OCI-LY1 (cell line): ENCODE measurements around the gene PRR36.

Experiments used
- EZH2 ChIP-seq: fragments of 200-600 bp; sonication (generic), shearing (Covaris generic); IDR thresholded peaks from 2 replicates; pipeline ENCODE4 v1.8.0; 2017; ENCODE audit warnings: borderline replicate concordance, mixed run types, mild to moderate bottlenecking, antibody characterized with exemption, low read length, moderate library complexity, mixed read lengths
- TF ChIP-seq, protein P1 (sequence below): fragments of 200-600 bp; sonication (generic), shearing (Covaris generic); IDR thresholded peaks from 2 replicates; pipeline ENCODE4 v1.5.1; 2017; ENCODE audit warnings: mild to moderate bottlenecking, antibody characterized with exemption, low read length, moderate library complexity, mixed read lengths

DNA sequence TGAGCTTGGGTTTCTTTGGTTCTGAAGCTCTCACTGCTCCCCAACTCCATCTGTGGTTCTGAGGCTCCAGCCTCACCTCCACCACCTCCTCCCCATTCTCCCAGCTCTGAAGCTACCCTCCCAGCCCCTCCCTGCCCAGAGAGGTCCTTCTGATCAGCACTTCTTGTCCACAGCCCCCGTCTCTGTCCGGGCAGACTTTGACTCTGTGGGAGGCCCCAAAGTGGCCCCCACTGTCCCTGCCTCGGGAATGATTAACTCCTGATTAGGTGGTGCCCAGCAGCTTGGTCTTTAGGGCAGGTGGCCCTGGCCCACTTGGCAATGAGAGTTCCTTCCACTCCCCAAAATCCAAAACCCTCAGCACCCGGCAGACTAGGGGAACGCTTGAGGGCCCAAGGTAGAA lies 29.8 kb downstream of the PRR36 start:
- TF ChIP-seq, protein P1, sequence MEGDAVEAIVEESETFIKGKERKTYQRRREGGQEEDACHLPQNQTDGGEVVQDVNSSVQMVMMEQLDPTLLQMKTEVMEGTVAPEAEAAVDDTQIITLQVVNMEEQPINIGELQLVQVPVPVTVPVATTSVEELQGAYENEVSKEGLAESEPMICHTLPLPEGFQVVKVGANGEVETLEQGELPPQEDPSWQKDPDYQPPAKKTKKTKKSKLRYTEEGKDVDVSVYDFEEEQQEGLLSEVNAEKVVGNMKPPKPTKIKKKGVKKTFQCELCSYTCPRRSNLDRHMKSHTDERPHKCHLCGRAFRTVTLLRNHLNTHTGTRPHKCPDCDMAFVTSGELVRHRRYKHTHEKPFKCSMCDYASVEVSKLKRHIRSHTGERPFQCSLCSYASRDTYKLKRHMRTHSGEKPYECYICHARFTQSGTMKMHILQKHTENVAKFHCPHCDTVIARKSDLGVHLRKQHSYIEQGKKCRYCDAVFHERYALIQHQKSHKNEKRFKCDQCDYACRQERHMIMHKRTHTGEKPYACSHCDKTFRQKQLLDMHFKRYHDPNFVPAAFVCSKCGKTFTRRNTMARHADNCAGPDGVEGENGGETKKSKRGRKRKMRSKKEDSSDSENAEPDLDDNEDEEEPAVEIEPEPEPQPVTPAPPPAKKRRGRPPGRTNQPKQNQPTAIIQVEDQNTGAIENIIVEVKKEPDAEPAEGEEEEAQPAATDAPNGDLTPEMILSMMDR = no peak
- no peak for TF ChIP-seq EZH2
